NCI-H2029 (cell line): ENCODE results near the gene OR6B1.
"Not testable (repeated sequence)": the region's sequence is repeated elsewhere in the genome, so short reads cannot be mapped to it uniquely, and the experiment has no call there.

Experiments used
- DNase-seq: peaks from one replicate; lab custom pipeline; 2025; lab: John Stamatoyannopoulos, UW

The OR6B1 gene

DNA sequence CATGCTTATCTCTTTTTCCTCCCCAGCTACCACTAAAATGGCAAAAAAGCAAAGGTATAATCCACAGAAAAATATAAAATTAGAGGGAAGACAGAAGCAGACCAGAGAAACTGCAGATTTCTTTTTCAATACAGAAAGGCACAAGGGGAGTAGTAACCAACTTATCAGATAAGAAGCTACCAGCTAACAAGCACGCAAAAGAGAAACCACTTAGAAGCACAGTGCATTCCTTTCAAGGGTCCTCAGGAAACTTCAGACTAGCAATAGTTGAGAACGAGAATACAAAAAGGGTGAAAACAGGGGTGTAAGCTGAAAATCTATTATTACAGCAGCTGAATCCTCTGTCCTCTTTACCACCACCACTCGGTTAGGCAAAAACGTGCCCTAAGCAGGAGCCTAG is 38.8 kb downstream of the OR6B1 start:
- no peak for DNase-seq

DNA sequence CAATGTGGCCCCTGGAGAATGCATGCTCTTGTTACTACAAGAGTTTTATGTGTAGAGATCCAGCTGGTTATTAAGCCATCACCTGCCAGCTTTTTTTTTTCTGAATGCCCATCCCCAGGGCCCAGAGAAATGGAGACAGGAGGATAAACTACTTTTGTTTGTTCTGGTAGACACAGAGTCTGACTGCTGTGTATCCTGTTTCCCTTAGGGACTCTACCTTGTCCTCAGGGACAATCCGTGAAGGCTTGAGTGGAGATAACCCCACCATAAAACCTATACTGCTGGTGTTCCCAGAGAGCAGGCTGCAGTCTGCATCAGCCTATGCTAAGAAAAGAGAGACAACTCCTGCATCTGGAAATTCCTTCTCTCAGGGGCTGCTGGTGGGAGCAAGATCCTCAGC is 48.5 kb downstream of the OR6B1 start, which contains the start of gene OR2A5:
Gene OR2A5 (plus strand): TSS at position 301 of the 400 bp plus-strand sequence. CDS start 1,454 bp downstream, outside the sequence.
- DNase-seq = no peak

DNA sequence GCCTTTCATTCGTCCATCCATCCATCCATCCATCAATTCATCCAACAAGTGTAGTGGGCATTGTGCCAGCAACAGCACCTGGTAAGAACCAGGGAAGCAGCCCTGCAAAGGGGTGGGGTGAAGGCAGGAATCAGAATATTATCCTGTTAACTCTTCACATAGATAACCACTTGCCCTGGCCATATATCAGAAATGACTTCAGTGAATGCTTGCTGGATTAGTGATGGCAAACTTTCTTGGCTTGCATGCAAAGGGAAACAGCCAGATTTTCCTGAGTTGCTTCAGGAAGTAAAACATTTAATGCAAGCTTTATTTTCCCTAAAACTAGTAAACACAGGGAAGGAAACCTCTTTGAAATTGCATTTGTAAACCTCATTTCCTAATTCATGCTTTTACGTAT is 49.4 kb downstream of the OR6B1 start:
- no peak for DNase-seq

GRCh38 chr7:144050093-144050492 is 50.0 kb downstream of the OR6B1 start:
- DNase-seq = no peak

DNA sequence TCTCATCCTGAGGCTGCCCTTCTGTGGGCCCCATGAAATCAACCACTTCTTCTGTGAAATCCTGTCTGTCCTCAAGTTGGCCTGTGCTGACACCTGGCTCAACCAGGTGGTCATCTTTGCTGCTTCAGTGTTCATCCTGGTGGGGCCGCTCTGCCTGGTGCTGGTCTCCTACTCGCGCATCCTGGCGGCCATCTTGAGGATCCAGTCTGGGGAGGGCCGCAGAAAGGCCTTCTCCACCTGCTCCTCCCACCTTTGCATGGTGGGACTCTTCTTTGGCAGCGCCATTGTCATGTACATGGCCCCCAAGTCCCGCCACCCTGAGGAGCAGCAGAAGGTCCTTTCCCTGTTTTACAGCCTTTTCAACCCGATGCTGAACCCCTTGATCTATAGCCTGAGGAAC is 50.8 kb downstream of the OR6B1 start:
- DNase-seq = not testable (repeated sequence)

DNA sequence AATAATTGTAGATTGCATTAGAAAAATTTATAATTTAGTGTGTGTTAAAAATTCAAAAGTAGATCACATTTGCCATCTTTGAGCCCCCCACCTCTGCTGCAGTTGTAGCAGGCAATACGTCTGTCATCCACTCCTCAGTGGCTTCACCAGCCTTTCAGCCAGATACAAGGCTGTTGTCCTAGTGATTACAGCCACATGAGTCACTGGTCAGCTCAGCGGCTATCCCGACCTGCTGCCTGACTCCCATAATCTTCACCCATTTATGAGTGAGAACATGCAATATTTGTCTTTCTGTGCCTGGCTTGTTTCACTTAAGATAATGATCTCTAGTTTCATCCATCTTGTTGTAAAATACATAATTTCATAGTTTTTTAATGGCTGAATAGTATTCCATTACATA is 57.8 kb downstream of the OR6B1 start:
- DNase-seq = no peak
